Measurements from ENCODE around the gene WDR7. TPM values are rescaled to one million over a fixed set of nuclear protein-coding genes. Genes with fewer than 3 reads are reported as not detected.

Gene WDR7
- total RNA-seq, 2 donors from 2014 or later: 19.7 to 29.0 TPM

GRCh38 chr18:56982766-56983165 lies 331.6 kb downstream of the WDR7 start:
- no peaks in the 10 kb centered on the region for H3K36me3 ChIP-seq
- H3K27ac ChIP-seq: no peak overlapping the region
- no peak overlapping the region for H3K4me3 ChIP-seq
- no peak for TF ChIP-seq POLR2A (IDR thresholded peaks at IDR 0.05)
- no peak for TF ChIP-seq POLR2AphosphoS5 (IDR thresholded peaks at IDR 0.05)
- TF ChIP-seq CTCF (IDR thresholded peaks at IDR 0.05): no peak
- H3K4me1 ChIP-seq (replicated peaks): no peaks in the 10 kb centered on the region
- H3K27me3 ChIP-seq (replicated peaks; ENCODE audit: insufficient read depth): no peaks in the 10 kb centered on the region
- DNase-seq (ENCODE audit: low spot score): no peak
- intact Hi-C loops (cut with DNase I): no loop called here
- H3K9me3 ChIP-seq: no peaks in the 10 kb centered on the region

DNA sequence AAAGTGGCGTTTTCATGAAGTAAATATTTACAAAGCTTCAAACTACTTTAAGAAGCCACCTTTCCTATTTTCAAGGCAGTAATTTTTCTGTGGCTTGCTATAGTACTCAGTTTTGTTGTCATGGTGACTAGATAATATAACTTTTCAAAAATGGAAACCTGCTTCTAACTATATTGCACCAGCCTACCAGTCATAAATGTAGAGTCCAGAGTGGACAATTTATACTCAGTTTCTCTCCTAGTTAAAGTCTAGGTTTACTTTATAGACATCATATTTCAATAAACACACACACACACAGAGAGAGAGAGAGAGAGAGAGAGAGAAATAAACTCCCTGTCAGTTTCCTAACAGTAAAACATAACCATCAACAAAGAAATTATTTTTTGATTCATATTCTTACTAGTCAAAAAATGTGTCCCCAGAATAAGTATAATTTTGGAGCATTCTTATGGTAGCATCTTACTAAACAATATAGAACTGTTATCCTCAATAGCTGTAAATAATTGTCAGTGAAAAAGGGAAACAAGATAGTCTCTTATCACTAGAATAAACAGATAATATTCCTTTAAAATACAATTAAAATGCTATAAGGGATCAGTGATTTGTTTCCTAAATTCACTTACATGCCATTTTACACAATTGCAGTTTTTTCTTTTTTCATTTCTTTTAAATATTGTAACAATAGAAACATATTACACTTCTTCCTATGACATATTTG lies 332.3 kb downstream of the WDR7 start:
- 55% methylated on average over 1 of the region's 1 CpG for WGBS
- no peak overlapping the region for H3K27ac ChIP-seq
- H3K4me3 ChIP-seq: no peak overlapping the region
- H3K27me3 ChIP-seq (replicated peaks; ENCODE audit: insufficient read depth): no peaks in the 10 kb centered on the region
- no peaks in the 10 kb centered on the region for H3K36me3 ChIP-seq
- intact Hi-C loops (cut with DNase I): no loop called here
- no peaks in the 10 kb centered on the region for H3K9me3 ChIP-seq
- DNase-seq (ENCODE audit: low spot score): no peak
- no peaks in the 10 kb centered on the region for H3K4me1 ChIP-seq (replicated peaks)
- no peak for TF ChIP-seq CTCF (IDR thresholded peaks at IDR 0.05)
- no peak for TF ChIP-seq POLR2A (IDR thresholded peaks at IDR 0.05)
- TF ChIP-seq POLR2AphosphoS5 (IDR thresholded peaks at IDR 0.05): no peak

- no peak for TF ChIP-seq POLR2A (IDR thresholded peaks at IDR 0.05)
- TF ChIP-seq CTCF (IDR thresholded peaks at IDR 0.05): no peak
- TF ChIP-seq POLR2AphosphoS5 (IDR thresholded peaks at IDR 0.05): no peak
- no peak for DNase-seq (ENCODE audit: low spot score)
- Histone ChIP-seq H3K36me3 (no peaks in the 10 kb centered on the region), H3K27me3 (replicated peaks; ENCODE audit: insufficient read depth) (no peaks in the 10 kb centered on the region), H3K4me1 (replicated peaks) (no peaks in the 10 kb centered on the region), H3K27ac (no peak overlapping the region), H3K4me3 (no peak overlapping the region), H3K9me3 (no peaks in the 10 kb centered on the region)
- intact Hi-C loops (cut with DNase I): no loop called here
- WGBS: 83% methylated on average over 5 of the region's 5 CpGs
These were observed 333.6 kb downstream of the WDR7 start for GRCh38 chr18:56984731-56985130.

- TF ChIP-seq POLR2AphosphoS5 (IDR thresholded peaks at IDR 0.05) (no peak), CTCF (IDR thresholded peaks at IDR 0.05) (no peak), POLR2A (IDR thresholded peaks at IDR 0.05) (no peak)
- intact Hi-C loops (cut with DNase I): no loop called here
- WGBS: 89% methylated on average over 2 of the region's 2 CpGs
These were observed 335.7 kb downstream of the WDR7 start for GRCh38 chr18:56986829-56987228.

DNA sequence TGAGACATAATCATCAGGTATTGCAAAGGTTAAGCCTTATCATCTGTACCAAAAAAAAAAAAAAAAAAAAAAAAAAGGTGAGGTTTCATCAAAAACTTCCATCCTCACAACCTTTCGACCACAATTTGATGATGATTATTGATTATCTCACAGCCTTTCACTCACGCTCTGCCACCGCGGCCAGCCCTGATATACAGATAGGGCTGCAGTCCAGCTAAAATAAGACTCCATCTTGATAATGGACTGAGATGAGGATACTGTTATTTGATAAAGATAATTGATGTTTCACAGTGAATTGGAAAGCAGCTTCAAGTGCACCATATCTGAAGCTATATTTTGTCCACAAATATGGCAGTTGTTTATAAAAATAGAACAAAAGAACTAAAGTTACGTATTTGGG lies 336.1 kb downstream of the WDR7 start:
- H3K9me3 ChIP-seq: no peaks in the 10 kb centered on the region
- WGBS: 88% methylated on average over 5 of the region's 5 CpGs
- no peaks in the 10 kb centered on the region for H3K4me1 ChIP-seq (replicated peaks)
- no peak overlapping the region for H3K27ac ChIP-seq
- no peaks in the 10 kb centered on the region for H3K36me3 ChIP-seq
- H3K27me3 ChIP-seq (replicated peaks; ENCODE audit: insufficient read depth): no peaks in the 10 kb centered on the region
- TF ChIP-seq POLR2AphosphoS5 (IDR thresholded peaks at IDR 0.05) (no peak), CTCF (IDR thresholded peaks at IDR 0.05) (no peak), POLR2A (IDR thresholded peaks at IDR 0.05) (no peak)
- intact Hi-C loops (cut with DNase I): no loop called here
- no peak overlapping the region for H3K4me3 ChIP-seq
- DNase-seq (ENCODE audit: low spot score): no peak

More at GRCh38 chr18:56986829-56987228, 335.7 kb downstream of the WDR7 start:
- Histone ChIP-seq H3K27me3 (replicated peaks; ENCODE audit: insufficient read depth) (no peaks in the 10 kb centered on the region), H3K9me3 (no peaks in the 10 kb centered on the region), H3K4me3 (no peak overlapping the region), H3K36me3 (no peaks in the 10 kb centered on the region), H3K27ac (no peak overlapping the region), H3K4me1 (replicated peaks) (no peaks in the 10 kb centered on the region)
- no peak for DNase-seq (ENCODE audit: low spot score)

Measured in prostate gland (tissue), 2 donors.